Measurements from ENCODE around the gene RAB11FIP2.

RAB11FIP2 gene

GRCh38 chr10:118035354-118036005, 11.3 kb downstream of the RAB11FIP2 start:
- Histone ChIP-seq H3K4me3 (ENCODE audit: low read depth in 1 of 5, low read length in 5 of 5) (no peak overlapping the region), H3K27me3 (ENCODE audit: control insufficient read depth in 5 of 5, insufficient read depth in 4 of 5, low read length in 5 of 5) (no peaks in the 10 kb centered on the region), H3K9me3 (ENCODE audit: control insufficient read depth in 5 of 5, low read length in 5 of 5) (no peaks in the 10 kb centered on the region), H3K4me1 (ENCODE audit: control insufficient read depth in 5 of 5, insufficient read depth in 5 of 5, low read length in 5 of 5) (peaks cover 0 to 6% (median 2%) of the 10 kb centered on the region in 5 donors), H3K27ac (ENCODE audit: low read depth, low read length) (no peak overlapping the region), H3K36me3 (ENCODE audit: control insufficient read depth in 5 of 5, insufficient read depth in 5 of 5, low read length in 5 of 5) (peaks cover 0 to 14% (median 5%) of the 10 kb centered on the region in 5 donors), H3K9ac (ENCODE audit: low read length in 5 of 5) (no peak overlapping the region)

- Histone ChIP-seq H3K36me3 (ENCODE audit: control insufficient read depth in 5 of 5, insufficient read depth in 5 of 5, low read length in 5 of 5) (peaks cover 0 to 14% (median 5%) of the 10 kb centered on the region in 5 donors), H3K27me3 (ENCODE audit: control insufficient read depth in 5 of 5, insufficient read depth in 4 of 5, low read length in 5 of 5) (no peaks in the 10 kb centered on the region), H3K4me3 (ENCODE audit: low read depth in 1 of 5, low read length in 5 of 5) (no peak overlapping the region), H3K9me3 (ENCODE audit: control insufficient read depth in 5 of 5, low read length in 5 of 5) (no peaks in the 10 kb centered on the region), H3K4me1 (ENCODE audit: control insufficient read depth in 5 of 5, insufficient read depth in 5 of 5, low read length in 5 of 5) (peaks cover 0 to 3% (median 2%) of the 10 kb centered on the region in 5 donors), H3K27ac (ENCODE audit: low read depth, low read length) (no peak overlapping the region), H3K9ac (ENCODE audit: low read length in 5 of 5) (no peak overlapping the region)
These were observed 11.9 kb downstream of the RAB11FIP2 start for GRCh38 chr10:118034791-118035261.

GRCh38 chr10:118033905-118034304, 12.8 kb downstream of the RAB11FIP2 start:
- Histone ChIP-seq H3K27me3 (ENCODE audit: control insufficient read depth in 5 of 5, insufficient read depth in 4 of 5, low read length in 5 of 5) (no peaks in the 10 kb centered on the region), H3K36me3 (ENCODE audit: control insufficient read depth in 5 of 5, insufficient read depth in 5 of 5, low read length in 5 of 5) (peaks cover 0 to 14% (median 5%) of the 10 kb centered on the region in 5 donors), H3K9ac (ENCODE audit: low read length in 5 of 5) (no peak overlapping the region), H3K4me3 (ENCODE audit: low read depth in 1 of 5, low read length in 5 of 5) (no peak overlapping the region), H3K27ac (ENCODE audit: low read depth, low read length) (no peak overlapping the region), H3K4me1 (ENCODE audit: control insufficient read depth in 5 of 5, insufficient read depth in 5 of 5, low read length in 5 of 5) (peaks cover 0 to 3% (median 2%) of the 10 kb centered on the region in 5 donors), H3K9me3 (ENCODE audit: control insufficient read depth in 5 of 5, low read length in 5 of 5) (no peaks in the 10 kb centered on the region)

GRCh38 chr10:118032564-118032963, 14.2 kb downstream of the RAB11FIP2 start:
- Histone ChIP-seq H3K36me3 (ENCODE audit: control insufficient read depth in 5 of 5, insufficient read depth in 5 of 5, low read length in 5 of 5) (peaks cover 0 to 14% (median 5%) of the 10 kb centered on the region in 5 donors), H3K4me1 (ENCODE audit: control insufficient read depth in 5 of 5, insufficient read depth in 5 of 5, low read length in 5 of 5) (peaks cover 0 to 3% (median 2%) of the 10 kb centered on the region in 5 donors), H3K4me3 (ENCODE audit: low read depth in 1 of 5, low read length in 5 of 5) (no peak overlapping the region), H3K9me3 (ENCODE audit: control insufficient read depth in 5 of 5, low read length in 5 of 5) (no peaks in the 10 kb centered on the region), H3K27ac (ENCODE audit: low read depth, low read length) (no peak overlapping the region), H3K27me3 (ENCODE audit: control insufficient read depth in 5 of 5, insufficient read depth in 4 of 5, low read length in 5 of 5) (no peaks in the 10 kb centered on the region), H3K9ac (ENCODE audit: low read length in 5 of 5) (no peak overlapping the region)

- Histone ChIP-seq H3K4me1 (ENCODE audit: control insufficient read depth in 5 of 5, insufficient read depth in 5 of 5, low read length in 5 of 5) (peaks cover 0 to 3% (median 2%) of the 10 kb centered on the region in 5 donors), H3K9ac (ENCODE audit: low read length in 5 of 5) (no peak overlapping the region), H3K27ac (ENCODE audit: low read depth, low read length) (no peak overlapping the region), H3K27me3 (ENCODE audit: control insufficient read depth in 5 of 5, insufficient read depth in 4 of 5, low read length in 5 of 5) (no peaks in the 10 kb centered on the region), H3K36me3 (ENCODE audit: control insufficient read depth in 5 of 5, insufficient read depth in 5 of 5, low read length in 5 of 5) (peaks cover 0 to 14% (median 6%) of the 10 kb centered on the region in 5 donors), H3K9me3 (ENCODE audit: control insufficient read depth in 5 of 5, low read length in 5 of 5) (no peaks in the 10 kb centered on the region), H3K4me3 (ENCODE audit: low read depth in 1 of 5, low read length in 5 of 5) (no peak overlapping the region)
These were observed 15.2 kb downstream of the RAB11FIP2 start for GRCh38 chr10:118031351-118032075.

GRCh38 chr10:118028619-118029018, 18.1 kb downstream of the RAB11FIP2 start:
- H3K27ac ChIP-seq (ENCODE audit: low read depth, low read length): no peak overlapping the region

GRCh38 chr10:118027397-118027796, 19.3 kb downstream of the RAB11FIP2 start:
- peaks cover 0 to 6% (median 3%) of the 10 kb centered on the region in 5 donors for H3K36me3 ChIP-seq (ENCODE audit: control insufficient read depth in 5 of 5, insufficient read depth in 5 of 5, low read length in 5 of 5)
- H3K27ac ChIP-seq (ENCODE audit: low read depth, low read length): no peak overlapping the region
- H3K27me3 ChIP-seq (ENCODE audit: control insufficient read depth in 5 of 5, insufficient read depth in 4 of 5, low read length in 5 of 5): no peaks in the 10 kb centered on the region
- no peaks in the 10 kb centered on the region for H3K9me3 ChIP-seq (ENCODE audit: control insufficient read depth in 5 of 5, low read length in 5 of 5)
- no peak overlapping the region for H3K4me3 ChIP-seq (ENCODE audit: low read depth in 1 of 5, low read length in 5 of 5)
- H3K4me1 ChIP-seq (ENCODE audit: control insufficient read depth in 5 of 5, insufficient read depth in 5 of 5, low read length in 5 of 5): no peaks in the 10 kb centered on the region
- no peak overlapping the region for H3K9ac ChIP-seq (ENCODE audit: low read length in 5 of 5)

More at GRCh38 chr10:118028619-118029018, 18.1 kb downstream of the RAB11FIP2 start:
- Histone ChIP-seq H3K27me3 (ENCODE audit: control insufficient read depth in 5 of 5, insufficient read depth in 4 of 5, low read length in 5 of 5) (no peaks in the 10 kb centered on the region), H3K4me1 (ENCODE audit: control insufficient read depth in 5 of 5, insufficient read depth in 5 of 5, low read length in 5 of 5) (no peaks in the 10 kb centered on the region), H3K36me3 (ENCODE audit: control insufficient read depth in 5 of 5, insufficient read depth in 5 of 5, low read length in 5 of 5) (peaks cover 0 to 13% (median 3%) of the 10 kb centered on the region in 5 donors), H3K9ac (ENCODE audit: low read length in 5 of 5) (no peak overlapping the region), H3K9me3 (ENCODE audit: control insufficient read depth in 5 of 5, low read length in 5 of 5) (no peaks in the 10 kb centered on the region), H3K4me3 (ENCODE audit: low read depth in 1 of 5, low read length in 5 of 5) (no peak overlapping the region)

- Histone ChIP-seq H3K27me3 (ENCODE audit: control insufficient read depth in 5 of 5, insufficient read depth in 4 of 5, low read length in 5 of 5) (no peaks in the 10 kb centered on the region), H3K9me3 (ENCODE audit: control insufficient read depth in 5 of 5, low read length in 5 of 5) (no peaks in the 10 kb centered on the region), H3K9ac (ENCODE audit: low read length in 5 of 5) (no peak overlapping the region), H3K4me3 (ENCODE audit: low read depth in 1 of 5, low read length in 5 of 5) (no peak overlapping the region), H3K36me3 (ENCODE audit: control insufficient read depth in 5 of 5, insufficient read depth in 5 of 5, low read length in 5 of 5) (peaks cover 0 to 6% (median 3%) of the 10 kb centered on the region in 5 donors), H3K27ac (ENCODE audit: low read depth, low read length) (no peak overlapping the region), H3K4me1 (ENCODE audit: control insufficient read depth in 5 of 5, insufficient read depth in 5 of 5, low read length in 5 of 5) (no peaks in the 10 kb centered on the region)
These were observed 19.8 kb downstream of the RAB11FIP2 start for GRCh38 chr10:118026936-118027335.

GRCh38 chr10:118020365-118020764, 26.4 kb downstream of the RAB11FIP2 start:
- Histone ChIP-seq H3K36me3 (ENCODE audit: control insufficient read depth in 5 of 5, insufficient read depth in 5 of 5, low read length in 5 of 5) (peaks cover 0 to 16% (median 7%) of the 10 kb centered on the region in 5 donors), H3K9me3 (ENCODE audit: control insufficient read depth in 5 of 5, low read length in 5 of 5) (no peaks in the 10 kb centered on the region), H3K27ac (ENCODE audit: low read depth, low read length) (no peak overlapping the region), H3K4me1 (ENCODE audit: control insufficient read depth in 5 of 5, insufficient read depth in 5 of 5, low read length in 5 of 5) (no peaks in the 10 kb centered on the region), H3K27me3 (ENCODE audit: control insufficient read depth in 5 of 5, insufficient read depth in 4 of 5, low read length in 5 of 5) (no peaks in the 10 kb centered on the region), H3K4me3 (ENCODE audit: low read depth in 1 of 5, low read length in 5 of 5) (no peak overlapping the region), H3K9ac (ENCODE audit: low read length in 5 of 5) (no peak overlapping the region)

GRCh38 chr10:118017850-118018249, 28.9 kb downstream of the RAB11FIP2 start:
- H3K4me1 ChIP-seq (ENCODE audit: control insufficient read depth in 5 of 5, insufficient read depth in 5 of 5, low read length in 5 of 5): no peaks in the 10 kb centered on the region
- H3K9me3 ChIP-seq (ENCODE audit: control insufficient read depth in 5 of 5, low read length in 5 of 5): no peaks in the 10 kb centered on the region
- no peaks in the 10 kb centered on the region for H3K27me3 ChIP-seq (ENCODE audit: control insufficient read depth in 5 of 5, insufficient read depth in 4 of 5, low read length in 5 of 5)
- H3K9ac ChIP-seq (ENCODE audit: low read length in 5 of 5): no peak overlapping the region
- peaks cover 0 to 16% (median 7%) of the 10 kb centered on the region in 5 donors for H3K36me3 ChIP-seq (ENCODE audit: control insufficient read depth in 5 of 5, insufficient read depth in 5 of 5, low read length in 5 of 5)
- H3K27ac ChIP-seq (ENCODE audit: low read depth, low read length): no peak overlapping the region
- no peak overlapping the region for H3K4me3 ChIP-seq (ENCODE audit: low read depth in 1 of 5, low read length in 5 of 5)
